Tibial nerve (tissue), 4 donors: ENCODE measurements around the gene KLF3. TPM values are rescaled to one million over a fixed set of nuclear protein-coding genes. Genes with fewer than 3 reads are reported as not detected.
"Not testable (repeated sequence)": the region's sequence is repeated elsewhere in the genome, so short reads cannot be mapped to it uniquely, and the experiment has no call there.

ENCODE experiments used
- DNase-seq, 2 donors: peaks; one replicate each; pipeline ENCODE4 v3.0.0-alpha.2; 2019; ENCODE audit warnings: low spot score in 2 of 2
- H3K27ac ChIP-seq, 4 donors: fragments of 200-600 bp; sonication (generic) in 3 of 4; one replicate each; pipeline ENCODE4 v1.5.1; 2017 to 2019; ENCODE audit warnings: mild to moderate bottlenecking in 1 of 4
- H3K27me3 ChIP-seq, 2 donors: fragments of 200-600 bp; sonication (generic) in 1 of 2; one replicate each; pipeline versions ENCODE4 v1.5.1 to v1.6.0; 2017 to 2019
- H3K36me3 ChIP-seq, 3 donors: fragments of 200-600 bp; sonication (generic); one replicate each; pipeline ENCODE4 v1.5.1; 2018 to 2019
- H3K4me1 ChIP-seq, 4 donors: fragments of 200-600 bp; sonication (generic) in 3 of 4; one replicate each; pipeline ENCODE4 v1.5.1; 2017 to 2019
- H3K4me3 ChIP-seq, 4 donors: fragments of 200-600 bp; sonication (generic) in 3 of 4; one replicate each; pipeline ENCODE4 v1.5.1; 2017 to 2019; ENCODE audit warnings: mild to moderate bottlenecking in 1 of 4, moderate library complexity in 1 of 4
- H3K9me3 ChIP-seq, 4 donors: fragments of 200-600 bp; sonication (generic) in 3 of 4; one replicate each; pipeline ENCODE4 v1.5.1; 2017 to 2019
- CTCF ChIP-seq, 5 experiments: fragments of 200-600 bp in 3 of 5; fragments of 450-650 bp in 2 of 5; sonication (generic) in 3 of 5; IDR thresholded peaks; one replicate each; pipeline ENCODE4 v1.5.1; 2016 to 2019; ENCODE audit warnings: antibody characterized with exemption in 5 of 5, mild to moderate bottlenecking in 3 of 5, moderate library complexity in 2 of 5
- EP300 ChIP-seq, 2 donors: sonication (generic); formaldehyde crosslinking; IDR thresholded peaks; one replicate each; pipeline ENCODE4 v1.6.1; 2017; ENCODE audit warnings: antibody characterized with exemption in 2 of 2, mild to moderate bottlenecking in 1 of 2
- POLR2A ChIP-seq, 2 donors: fragments of 450-650 bp; IDR thresholded peaks; one replicate each; pipeline ENCODE4 v1.6.1; 2017; ENCODE audit warnings: antibody characterized with exemption in 2 of 2, mild to moderate bottlenecking in 2 of 2, moderate library complexity in 2 of 2
- WGBS, 2 donors: methylation state at CpG; one replicate each; pipeline ENCODE4 v1.1.5; 2018; 5-methylcytosine and 5-hydroxymethylcytosine counted together
- total RNA-seq, 4 donors: library from RNA; depleted of rRNA; stranded (reverse); fragments of >200 nt; gene quantifications; one replicate each; pipeline ENCODE4 v1.1.0, GENCODE V29; 2016

KLF3 gene
- total RNA-seq, 4 donors from 2014 or later: 36.3 to 70.1 (median 38.4) TPM

DNA sequence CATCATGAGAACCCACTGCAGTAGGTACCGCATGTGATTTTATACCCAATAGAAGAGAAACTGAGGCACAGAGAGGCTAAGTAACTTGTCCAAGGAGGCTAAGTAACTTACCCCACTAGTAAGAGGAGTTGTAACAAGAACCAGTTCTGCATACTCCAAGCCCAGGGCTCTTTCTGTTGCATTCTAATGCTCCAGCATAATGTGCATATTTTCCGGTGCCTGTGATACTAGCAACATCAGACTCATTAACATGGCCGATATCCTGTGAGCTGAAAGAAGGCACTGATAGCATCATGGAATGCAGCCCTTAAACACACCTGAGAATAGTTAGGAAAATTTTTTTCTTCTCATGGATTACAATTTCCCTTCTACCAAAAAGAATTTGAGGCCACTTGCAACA, 39.7 kb upstream of the KLF3 start:
- no peak for TF ChIP-seq EP300 (IDR thresholded peaks at IDR 0.05)
- no peak for TF ChIP-seq CTCF (IDR thresholded peaks at IDR 0.05)
- TF ChIP-seq POLR2A (IDR thresholded peaks at IDR 0.05): no peak
- peaks cover 0 to 13% (median 0%) of the 10 kb centered on the region in 4 donors for H3K4me1 ChIP-seq
- WGBS, 2 donors: 96 to 98% methylated on average over 3 of the region's 3 CpGs
- H3K9me3 ChIP-seq: no peaks in the 10 kb centered on the region
- peaks cover 0 to 3% (median 0%) of the 10 kb centered on the region in 3 donors for H3K36me3 ChIP-seq
- H3K4me3 ChIP-seq: no peak overlapping the region
- H3K27me3 ChIP-seq: no peaks in the 10 kb centered on the region
- no peak for DNase-seq
- H3K27ac ChIP-seq: no peak overlapping the region

DNA sequence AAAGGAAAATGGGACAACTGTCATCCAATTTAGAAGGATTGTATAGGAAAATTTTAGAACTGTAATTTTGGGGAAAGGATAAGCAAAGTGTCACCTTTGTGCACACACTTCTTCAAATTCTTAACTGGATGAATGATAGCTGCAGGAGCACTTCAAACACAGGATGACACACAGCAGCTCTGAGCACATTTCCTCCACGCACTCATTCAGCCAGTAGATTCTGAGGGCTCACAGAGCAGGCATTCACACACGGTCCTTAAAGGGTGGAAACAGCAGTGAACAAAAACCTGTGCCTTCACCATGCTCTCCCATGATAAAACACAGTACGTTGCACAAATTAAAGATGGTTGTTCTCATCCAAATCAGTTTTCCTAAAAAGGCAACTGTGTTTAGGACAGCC, 38.5 kb upstream of the KLF3 start:
- H3K9me3 ChIP-seq: no peaks in the 10 kb centered on the region
- no peak overlapping the region for H3K27ac ChIP-seq
- peaks cover 0 to 3% (median 0%) of the 10 kb centered on the region in 3 donors for H3K36me3 ChIP-seq
- no peaks in the 10 kb centered on the region for H3K27me3 ChIP-seq
- no peak overlapping the region for H3K4me3 ChIP-seq
- WGBS, 2 donors: 55 to 58% methylated on average over 3 of the region's 3 CpGs
- TF ChIP-seq CTCF (IDR thresholded peaks at IDR 0.05) (no peak), EP300 (IDR thresholded peaks at IDR 0.05) (no peak), POLR2A (IDR thresholded peaks at IDR 0.05) (no peak)
- peaks cover 0 to 9% (median 0%) of the 10 kb centered on the region in 4 donors for H3K4me1 ChIP-seq
- no peak for DNase-seq

DNA sequence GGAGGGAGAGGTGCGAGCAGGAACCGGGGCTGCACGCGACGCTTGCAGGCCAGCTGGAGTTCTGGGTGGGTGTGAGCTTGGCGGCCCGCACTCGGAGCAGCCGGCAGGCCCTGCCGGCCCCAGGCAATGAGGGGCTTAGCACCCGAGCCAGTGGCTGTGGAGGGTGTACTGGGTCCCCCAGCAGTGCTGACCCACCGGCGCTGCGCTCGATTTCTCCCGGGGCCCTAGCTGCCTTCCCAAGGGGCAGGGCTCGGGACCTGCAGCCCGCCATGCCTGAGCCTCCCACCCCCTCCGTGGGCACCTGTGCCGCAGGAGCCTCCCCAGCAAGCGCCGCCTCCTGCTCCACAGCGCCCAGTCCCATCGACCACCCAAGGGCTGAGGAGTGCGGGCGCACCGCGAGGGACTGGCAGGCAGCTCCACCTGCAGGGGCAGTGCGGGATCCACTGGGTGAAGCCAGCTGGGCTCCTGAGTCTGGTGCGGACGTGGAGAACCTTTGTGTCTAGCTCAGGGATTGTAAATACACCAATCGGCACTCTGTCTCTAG, 37.0 kb upstream of the KLF3 start:
- not testable (repeated sequence) for DNase-seq, H3K4me1 ChIP-seq, H3K9me3 ChIP-seq, H3K36me3 ChIP-seq, H3K27me3 ChIP-seq, H3K27ac ChIP-seq, H3K4me3 ChIP-seq
- whole genome bisulfite sequencing, 2 donors: 96 to 98% methylated on average over 14 to 18 of the region's 32 CpGs

DNA sequence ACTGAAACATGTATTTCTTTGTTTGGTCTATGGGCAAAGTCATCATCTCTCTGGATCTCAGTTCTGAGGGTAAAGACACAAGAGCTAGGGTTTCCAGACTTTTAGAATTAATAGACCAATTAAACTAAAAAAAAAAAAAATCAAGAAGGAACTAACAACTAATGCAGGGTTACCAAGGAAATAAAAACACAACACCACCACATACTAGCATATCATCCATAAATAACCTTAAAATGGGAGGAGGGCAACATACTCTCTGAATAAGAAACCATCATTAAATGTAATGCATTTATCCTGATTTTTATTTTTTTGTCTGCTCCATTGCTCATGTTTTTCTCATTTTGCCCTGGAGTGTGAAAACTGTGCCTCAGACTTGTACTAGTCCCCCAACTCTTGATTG, 33.5 kb upstream of the KLF3 start:
- H3K27ac ChIP-seq: no peak overlapping the region
- peaks cover 0 to 3% (median 0%) of the 10 kb centered on the region in 3 donors for H3K36me3 ChIP-seq
- H3K4me3 ChIP-seq: no peak overlapping the region
- no peaks in the 10 kb centered on the region for H3K27me3 ChIP-seq
- no peak for DNase-seq
- TF ChIP-seq POLR2A (IDR thresholded peaks at IDR 0.05) (no peak), CTCF (IDR thresholded peaks at IDR 0.05) (no peak), EP300 (IDR thresholded peaks at IDR 0.05) (no peak)
- H3K4me1 ChIP-seq: peaks cover 0 to 11% (median 4%) of the 10 kb centered on the region in 4 donors
- H3K9me3 ChIP-seq: no peaks in the 10 kb centered on the region

GRCh38 chr4:38634047-38634759, 29.8 kb upstream of the KLF3 start:
- Histone ChIP-seq H3K4me3 (no peak overlapping the region), H3K36me3 (no peaks in the 10 kb centered on the region), H3K4me1 (peaks cover 0 to 16% (median 4%) of the 10 kb centered on the region in 4 donors), H3K27me3 (no peaks in the 10 kb centered on the region), H3K9me3 (no peaks in the 10 kb centered on the region), H3K27ac (peak overlapping the region in 2 of 4 donors; percentile 68 to 82)
- TF ChIP-seq POLR2A (IDR thresholded peaks at IDR 0.05): no peak
- no peak for TF ChIP-seq CTCF (IDR thresholded peaks at IDR 0.05)
- peak in 1 of 2 donors; percentile 15 for TF ChIP-seq EP300 (IDR thresholded peaks at IDR 0.05)
- DNase-seq: no peak
- 57 to 60% methylated on average over 3 of the region's 3 CpGs for WGBS, 2 donors
